Stomach smooth muscle (tissue), 2 donors: Measurements from ENCODE around the gene LANCL1.

ENCODE experiments used
- H3K27ac ChIP-seq: one replicate; pipeline ENCODE4 v1.7.0; 2013; ENCODE audit warnings: mild to moderate bottlenecking, low read length, inconsistent platforms
- H3K27me3 ChIP-seq, 2 donors: one replicate each; pipeline ENCODE4 v1.7.0; 2013; ENCODE audit warnings: low read length in 2 of 2; ENCODE audit not compliant: insufficient read depth in 2 of 2, control insufficient read depth in 1 of 2
- H3K36me3 ChIP-seq, 2 donors: one replicate each; pipeline ENCODE4 v1.7.0; 2013; ENCODE audit warnings: low read length in 2 of 2; ENCODE audit not compliant: control insufficient read depth in 2 of 2, insufficient read depth in 2 of 2
- H3K4me1 ChIP-seq: one replicate; pipeline ENCODE4 v1.7.0; 2013; ENCODE audit warnings: low read length; ENCODE audit not compliant: control insufficient read depth, insufficient read depth
- H3K4me3 ChIP-seq, 2 donors: one replicate each; pipeline ENCODE4 v1.7.0; 2013; ENCODE audit warnings: low read length in 2 of 2
- H3K9ac ChIP-seq, 2 donors: one replicate each; pipeline ENCODE4 v1.7.0; 2013; ENCODE audit warnings: low read length in 2 of 2, mild to moderate bottlenecking in 1 of 2
- H3K9me3 ChIP-seq, 2 donors: one replicate each; pipeline ENCODE4 v1.7.0; 2013; ENCODE audit warnings: low read length in 2 of 2; ENCODE audit not compliant: control insufficient read depth in 2 of 2
- donor health status: healthy.
- donor health status: Pancreatic carcinoma.

The LANCL1 gene

GRCh38 chr2:210392469-210392881 lies 84.1 kb downstream of the LANCL1 start:
- Histone ChIP-seq H3K27me3 (no peaks in the 10 kb centered on the region), H3K4me3 (no peak overlapping the region), H3K4me1 (no peaks in the 10 kb centered on the region), H3K9ac (no peak overlapping the region), H3K27ac (no peak overlapping the region), H3K9me3 (no peaks in the 10 kb centered on the region), H3K36me3 (no peaks in the 10 kb centered on the region)

GRCh38 chr2:210389856-210390255 lies 86.7 kb downstream of the LANCL1 start:
- no peak overlapping the region for H3K27ac ChIP-seq
- H3K4me1 ChIP-seq = no peaks in the 10 kb centered on the region
- H3K9me3 ChIP-seq = no peaks in the 10 kb centered on the region
- H3K9ac ChIP-seq = no peak overlapping the region
- H3K4me3 ChIP-seq = no peak overlapping the region
- H3K36me3 ChIP-seq = no peaks in the 10 kb centered on the region
- H3K27me3 ChIP-seq = no peaks in the 10 kb centered on the region

GRCh38 chr2:210388148-210388547 lies 88.4 kb downstream of the LANCL1 start:
- Histone ChIP-seq H3K36me3 (no peaks in the 10 kb centered on the region), H3K27ac (no peak overlapping the region), H3K9me3 (no peaks in the 10 kb centered on the region), H3K27me3 (no peaks in the 10 kb centered on the region), H3K9ac (no peak overlapping the region), H3K4me3 (no peak overlapping the region), H3K4me1 (no peaks in the 10 kb centered on the region)

- Histone ChIP-seq H3K36me3 (no peaks in the 10 kb centered on the region), H3K27ac (no peak overlapping the region), H3K9ac (no peak overlapping the region), H3K4me1 (no peaks in the 10 kb centered on the region), H3K27me3 (no peaks in the 10 kb centered on the region), H3K9me3 (no peaks in the 10 kb centered on the region), H3K4me3 (no peak overlapping the region)
Observed at GRCh38 chr2:210387074-210387473, 89.5 kb downstream of the LANCL1 start.
